Ecto neural progenitor cell (in vitro differentiated cells): ENCODE results near the gene ZSWIM8.
"Not testable (repeated sequence)": the region's sequence is repeated elsewhere in the genome, so short reads cannot be mapped to it uniquely, and the experiment has no call there.

Experiments used
- DNase-seq: peaks from one replicate; pipeline ENCODE4 v3.0.0-alpha.2; 2018; ENCODE audit warnings: low spot score

ZSWIM8 gene

GRCh38 chr10:73774637-73775036 is 10.8 kb upstream of the ZSWIM8 start:
- DNase-seq: no peak

- DNase-seq: no peak
These were observed 6.4 kb upstream of the ZSWIM8 start for GRCh38 chr10:73779018-73779417.

- no peak for DNase-seq
These were observed 5.7 kb upstream of the ZSWIM8 start for GRCh38 chr10:73779539-73780197.

- no peak for DNase-seq
These were observed 5.1 kb upstream of the ZSWIM8 start for GRCh38 chr10:73780301-73780700.

- no peak for DNase-seq
These were observed 4.4 kb upstream of the ZSWIM8 start for GRCh38 chr10:73780966-73781365.

- DNase-seq: no peak
These were observed 3.9 kb upstream of the ZSWIM8 start for GRCh38 chr10:73781548-73781878.

- peak; percentile 97 for DNase-seq
These were observed 3.3 kb upstream of the ZSWIM8 start, which contains the start of gene CHCHD1 for GRCh38 chr10:73781879-73782748. Gene CHCHD1, plus strand, starts transcription at chr10:73782048. Its CDS starts 28 bp downstream, at chr10:73782076.

GRCh38 chr10:73782749-73783085 is 2.7 kb upstream of the ZSWIM8 start:
- no peak for DNase-seq

GRCh38 chr10:73785721-73786511 is 510 bp downstream of the ZSWIM8 start:
- peak; percentile 65 for DNase-seq

- DNase-seq: no peak
These were observed 1.1 kb downstream of the ZSWIM8 start for GRCh38 chr10:73786512-73786885.

- not testable (repeated sequence) for DNase-seq
These were observed 1.8 kb downstream of the ZSWIM8 start for GRCh38 chr10:73787031-73787800.

- DNase-seq: no peak
These were observed 3.7 kb downstream of the ZSWIM8 start for GRCh38 chr10:73788864-73789658.

GRCh38 chr10:73789659-73790055 is 4.3 kb downstream of the ZSWIM8 start:
- DNase-seq: no peak

GRCh38 chr10:73790886-73791625 is 5.7 kb downstream of the ZSWIM8 start:
- no peak for DNase-seq

GRCh38 chr10:73791871-73792400 is 6.5 kb downstream of the ZSWIM8 start:
- DNase-seq: no peak

GRCh38 chr10:73793456-73793855 is 8.1 kb downstream of the ZSWIM8 start:
- no peak for DNase-seq

GRCh38 chr10:73795491-73795890 is 10.1 kb downstream of the ZSWIM8 start:
- not testable (repeated sequence) for DNase-seq

GRCh38 chr10:73796035-73796434 is 10.6 kb downstream of the ZSWIM8 start:
- DNase-seq: not testable (repeated sequence)

GRCh38 chr10:73796766-73797165 is 11.4 kb downstream of the ZSWIM8 start:
- DNase-seq: no peak
